GM23338 (cell line): Measurements from ENCODE around the gene SLC23A1. TPM values are rescaled to one million over a fixed set of nuclear protein-coding genes. Genes with fewer than 3 reads are reported as not detected.

ENCODE experiments used
- polyA plus RNA-seq: library from polyadenylated mRNA; unstranded; fragments of >200 nt; fragmentation: Nextera tagmentation; extraction: Ambion mirVana; gene quantifications from 2 replicates; pipeline ENCODE4 v1.2.1, GENCODE V29; 2016
- total RNA-seq: library from RNA; depleted of rRNA; stranded (reverse); fragments of >200 nt; shearing (Covaris generic); gene quantifications from 2 replicates; pipeline ENCODE4 v1.2.3, GENCODE V29; 2014; rRNA removed

The SLC23A1 gene
- total and polyA plus RNA-seq, 2 experiments from 2014 or later = 0.29 TPM; not detected in 1

Other genes starting within 250 kb of the SLC23A1 start
- gene SIL1, start 184.9 kb downstream of the SLC23A1 start, total RNA-seq = 5.9 and 11.5 TPM in 2 replicates
- gene SIL1, start 184.9 kb downstream of the SLC23A1 start, polyA plus RNA-seq = 5.5 and 6.7 TPM in 2 replicates
- 506 and 546 TPM in 2 replicates for gene MATR3, start 89.6 kb downstream of the SLC23A1 start, total RNA-seq
- gene MATR3, start 89.6 kb downstream of the SLC23A1 start, polyA plus RNA-seq = 226 and 278 TPM in 2 replicates
- 132 and 148 TPM in 2 replicates for gene PAIP2, start 41.4 kb downstream of the SLC23A1 start, total RNA-seq
- gene PAIP2, start 41.4 kb downstream of the SLC23A1 start, polyA plus RNA-seq = 226 and 277 TPM in 2 replicates
- 1.6 TPM in 1 of 2 replicates, not detected in the other for gene MZB1, start 6.6 kb upstream of the SLC23A1 start, total RNA-seq
- gene MZB1, start 6.6 kb upstream of the SLC23A1 start, polyA plus RNA-seq = 0.52 and 0.71 TPM in 2 replicates
- gene PROB1, start 11.8 kb upstream of the SLC23A1 start, total RNA-seq = 2.7 and 3.1 TPM in 2 replicates
- 0.54 and 0.73 TPM in 2 replicates for gene PROB1, start 11.8 kb upstream of the SLC23A1 start, polyA plus RNA-seq
- gene SPATA24, start 20.8 kb upstream of the SLC23A1 start, total RNA-seq = 7.1 and 16.0 TPM in 2 replicates
- 20.6 and 22.4 TPM in 2 replicates for gene SPATA24, start 20.8 kb upstream of the SLC23A1 start, polyA plus RNA-seq
- 14.2 and 18.9 TPM in 2 replicates for gene DNAJC18, start 56.2 kb upstream of the SLC23A1 start, total RNA-seq
- gene DNAJC18, start 56.2 kb upstream of the SLC23A1 start, polyA plus RNA-seq = 13.4 and 15.1 TPM in 2 replicates
- 1.2 and 2.2 TPM in 2 replicates for gene ECSCR, start 79.4 kb upstream of the SLC23A1 start, total RNA-seq
- 2.5 and 2.6 TPM in 2 replicates for gene ECSCR, start 79.4 kb upstream of the SLC23A1 start, polyA plus RNA-seq
- not detected in 2 replicates for gene SMIM33, start 87.7 kb upstream of the SLC23A1 start, total RNA-seq
- gene SMIM33, start 87.7 kb upstream of the SLC23A1 start, polyA plus RNA-seq = not detected in 2 replicates
- gene STING1, start 99.5 kb upstream of the SLC23A1 start, total RNA-seq = 0.39 TPM in 1 of 2 replicates, not detected in the other
- 0.30 and 0.66 TPM in 2 replicates for gene STING1, start 99.5 kb upstream of the SLC23A1 start, polyA plus RNA-seq
- gene UBE2D2, start 178.0 kb upstream of the SLC23A1 start, total RNA-seq = 101 and 120 TPM in 2 replicates
- gene UBE2D2, start 178.0 kb upstream of the SLC23A1 start, polyA plus RNA-seq = 166 and 172 TPM in 2 replicates